Frontal cortex (tissue), 4 donors: ENCODE results near the gene HARBI1. TPM values are rescaled to one million over a fixed set of nuclear protein-coding genes. Genes with fewer than 3 reads are reported as not detected.
"Not testable (repeated sequence)": the region's sequence is repeated elsewhere in the genome, so short reads cannot be mapped to it uniquely, and the experiment has no call there.

Experiments
- DNase-seq, 2 donors: peaks; one replicate each; pipeline ENCODE4 v3.0.0; 2012; ENCODE audit warnings: low spot score in 2 of 2
- FAIRE-seq: peaks from 2 replicates; lab custom pipeline; 2012; peaks lifted over from hg19 to GRCh38; lab: Jason Lieb, UNC
- total RNA-seq: library from RNA; depleted of rRNA; stranded (reverse); fragments of >200 nt; gene quantifications from one replicate; pipeline ENCODE4 v1.2.3, GENCODE V29; 2014
- donor health status: control.
- donor health status: control.
- donor health status: control.

The HARBI1 gene
- total RNA-seq, 1 donor from 2014 or later = 7.7 TPM

- no peak for DNase-seq
- no peak for FAIRE-seq
These were observed 16.6 kb downstream of the HARBI1 start for GRCh38 chr11:46600194-46600960.

- DNase-seq (no peak), FAIRE-seq (no peak)
These were observed 17.5 kb downstream of the HARBI1 start for GRCh38 chr11:46599340-46600193.

DNA sequence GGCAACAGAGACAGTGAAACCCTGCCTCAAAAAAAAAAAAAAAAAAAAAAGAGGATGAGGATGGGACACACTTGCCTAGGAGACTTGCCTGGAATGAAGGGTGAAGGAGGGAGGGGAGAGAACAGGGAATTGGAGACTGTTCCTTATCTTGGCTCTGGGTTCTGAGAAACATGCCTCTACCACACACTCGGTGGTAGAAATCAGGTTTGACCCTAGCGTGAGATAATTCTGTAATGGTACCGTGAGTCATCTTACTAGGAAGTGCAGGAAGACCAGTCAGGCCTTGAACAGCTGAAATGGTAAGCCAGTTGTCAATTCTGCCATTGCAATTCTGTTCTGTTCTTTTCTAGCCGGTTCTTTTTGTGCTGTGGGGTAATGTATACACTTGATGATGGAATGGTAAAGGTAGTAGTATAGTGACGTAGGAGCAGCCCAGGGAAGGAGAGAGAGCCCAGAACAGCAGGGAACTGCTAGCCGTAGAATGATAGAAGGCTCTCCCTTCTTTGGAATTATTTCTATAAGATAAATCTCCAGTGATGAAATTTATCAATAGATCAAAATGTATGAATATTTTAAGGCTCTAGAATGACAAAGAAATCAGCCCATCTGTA lies 19.3 kb downstream of the HARBI1 start:
- no peak for DNase-seq
- FAIRE-seq = no peak

GRCh38 chr11:46597155-46597554 lies 19.9 kb downstream of the HARBI1 start:
- no peak for FAIRE-seq

GRCh38 chr11:46594785-46595184 lies 22.2 kb downstream of the HARBI1 start:
- no peak for FAIRE-seq
- no peak for DNase-seq

More at GRCh38 chr11:46597155-46597554, 19.9 kb downstream of the HARBI1 start:
- no peak for DNase-seq

GRCh38 chr11:46594374-46594700 lies 22.7 kb downstream of the HARBI1 start:
- DNase-seq (no peak), FAIRE-seq (no peak)

DNA sequence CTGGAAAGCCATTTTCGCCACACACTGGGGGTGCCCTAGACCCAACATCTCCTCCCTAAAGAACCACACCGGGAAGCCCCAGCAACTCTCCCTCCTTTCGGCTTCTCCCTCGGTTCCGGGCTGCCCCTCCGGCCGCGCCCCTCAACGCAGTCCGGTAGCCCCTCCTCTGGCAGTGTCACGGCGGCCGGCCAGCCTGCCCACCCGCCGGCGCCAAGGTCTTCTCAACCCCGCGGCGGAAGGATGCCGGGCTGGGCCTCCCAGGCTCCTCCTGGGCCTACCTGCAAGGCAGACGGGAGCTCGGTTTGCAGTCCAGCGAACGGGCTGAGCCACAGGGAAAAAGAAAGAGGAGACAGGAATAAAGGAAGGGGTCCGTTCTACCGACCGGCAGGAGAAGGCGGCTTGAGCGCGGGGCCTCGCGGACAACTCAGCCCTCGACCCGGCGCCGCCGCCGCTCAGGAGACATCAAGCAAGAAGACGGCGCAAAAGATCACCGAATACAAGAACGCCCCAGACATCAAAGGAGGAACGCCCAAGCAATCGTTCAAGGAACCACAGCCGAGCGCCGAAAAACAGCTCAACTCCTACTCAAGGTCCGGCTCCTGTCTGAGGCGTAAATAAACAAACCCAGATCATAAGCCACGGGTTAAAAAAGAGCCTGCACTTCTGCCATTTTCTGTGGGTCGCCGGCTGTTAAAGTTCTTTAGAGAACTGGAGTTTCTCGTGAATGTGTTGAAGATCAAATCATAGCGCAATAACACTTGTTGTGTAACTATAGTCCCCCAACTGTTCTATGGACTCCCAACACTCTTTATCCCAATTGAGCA lies 23.3 kb downstream of the HARBI1 start, which contains the start of gene AMBRA1:
Gene AMBRA1, minus strand, starts transcription at position 474 of the 824 bp plus-strand sequence. CDS start 45,643 bp downstream, outside the sequence.
- FAIRE-seq = no peak

GRCh38 chr11:46590740-46591605 lies 26.1 kb downstream of the HARBI1 start:
- FAIRE-seq = no peak
- no peak for DNase-seq

More for the DNA sequence above, 23.3 kb downstream of the HARBI1 start, which contains the start of gene AMBRA1:
- DNase-seq = peak; percentile 76 to 79

DNA sequence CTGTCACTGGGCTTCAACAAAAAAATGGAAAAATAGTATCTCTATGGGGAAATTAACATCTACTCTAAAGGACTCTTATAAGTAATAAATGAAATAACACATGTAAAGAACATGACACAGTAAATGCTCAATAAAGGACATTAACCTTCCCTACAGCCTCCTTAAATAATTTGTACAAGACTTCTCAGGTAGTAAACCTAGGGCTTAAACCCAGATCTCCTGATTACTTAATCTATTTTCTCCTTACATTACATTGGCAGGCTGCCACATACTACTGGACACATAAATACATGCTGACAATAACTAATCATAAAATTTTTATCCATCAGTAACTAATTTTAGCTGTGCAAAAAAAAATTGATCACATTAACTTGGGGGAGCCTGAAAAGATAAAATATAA lies 28.1 kb downstream of the HARBI1 start:
- FAIRE-seq (no peak), DNase-seq (no peak)

GRCh38 chr11:46588131-46588530 lies 28.9 kb downstream of the HARBI1 start:
- no peak for FAIRE-seq
- DNase-seq = no peak

DNA sequence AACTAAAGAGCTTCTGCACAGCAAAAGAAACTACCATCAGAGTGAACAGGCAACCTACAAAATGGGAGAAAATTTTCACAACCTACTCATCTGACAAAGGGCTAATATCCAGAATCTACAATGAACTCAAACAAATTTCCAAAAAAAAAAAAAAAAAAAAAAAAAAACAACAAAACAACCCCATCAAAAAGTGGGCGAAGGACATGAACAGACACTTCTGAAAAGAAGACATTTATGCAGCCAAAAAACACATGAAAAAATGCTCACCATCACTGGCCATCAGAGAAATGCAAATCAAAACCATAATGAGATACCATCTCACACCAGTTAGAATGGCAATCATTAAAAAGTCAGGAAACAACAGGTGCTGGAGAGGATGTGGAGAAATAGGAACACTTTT lies 33.5 kb downstream of the HARBI1 start:
- DNase-seq, FAIRE-seq: not testable (repeated sequence)

DNA sequence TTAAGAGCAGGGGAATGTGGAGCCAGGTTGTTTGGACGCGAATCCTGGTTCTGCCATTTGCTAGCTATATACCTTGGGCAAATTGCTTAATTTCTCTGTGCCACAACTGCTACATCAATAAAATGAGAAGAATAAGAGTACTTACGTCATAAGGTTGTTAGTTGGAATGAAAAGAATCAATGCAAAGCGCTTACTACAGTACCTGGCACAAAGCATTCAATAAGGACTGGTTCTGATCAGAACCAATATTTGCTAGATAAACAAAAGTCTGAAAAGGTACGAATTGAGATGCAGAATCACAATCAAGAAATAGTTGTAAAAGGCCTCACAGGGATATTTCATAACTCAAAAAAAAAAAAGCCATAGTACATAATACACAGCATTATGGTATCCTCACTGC lies 34.4 kb downstream of the HARBI1 start:
- DNase-seq (no peak), FAIRE-seq (no peak)

- FAIRE-seq = no peak
These were observed 40.0 kb downstream of the HARBI1 start for GRCh38 chr11:46577058-46577457.

DNA sequence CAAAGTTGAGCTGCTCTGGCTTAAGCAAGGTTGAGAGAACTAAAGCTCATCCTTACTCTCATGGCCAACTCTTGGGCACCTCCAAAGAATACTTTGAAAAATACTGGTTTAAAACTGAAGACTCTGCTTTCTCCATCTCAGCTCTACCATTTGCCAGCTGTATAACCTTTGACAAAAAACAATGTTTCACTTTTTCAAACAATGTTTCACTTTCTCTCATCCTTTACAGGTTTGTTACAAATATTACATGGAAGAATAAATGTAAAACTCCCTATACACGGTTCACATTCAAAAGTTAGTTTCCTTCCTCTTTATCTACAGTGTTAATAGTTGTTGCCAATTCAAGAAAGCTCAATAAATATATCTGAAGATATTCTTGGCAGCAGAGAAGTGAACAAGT lies 42.4 kb downstream of the HARBI1 start:
- FAIRE-seq (no peak), DNase-seq (no peak)

More at GRCh38 chr11:46577058-46577457, 40.0 kb downstream of the HARBI1 start:
- DNase-seq = no peak

GRCh38 chr11:46570790-46571398 lies 46.1 kb downstream of the HARBI1 start:
- DNase-seq (no peak), FAIRE-seq (no peak)

DNA sequence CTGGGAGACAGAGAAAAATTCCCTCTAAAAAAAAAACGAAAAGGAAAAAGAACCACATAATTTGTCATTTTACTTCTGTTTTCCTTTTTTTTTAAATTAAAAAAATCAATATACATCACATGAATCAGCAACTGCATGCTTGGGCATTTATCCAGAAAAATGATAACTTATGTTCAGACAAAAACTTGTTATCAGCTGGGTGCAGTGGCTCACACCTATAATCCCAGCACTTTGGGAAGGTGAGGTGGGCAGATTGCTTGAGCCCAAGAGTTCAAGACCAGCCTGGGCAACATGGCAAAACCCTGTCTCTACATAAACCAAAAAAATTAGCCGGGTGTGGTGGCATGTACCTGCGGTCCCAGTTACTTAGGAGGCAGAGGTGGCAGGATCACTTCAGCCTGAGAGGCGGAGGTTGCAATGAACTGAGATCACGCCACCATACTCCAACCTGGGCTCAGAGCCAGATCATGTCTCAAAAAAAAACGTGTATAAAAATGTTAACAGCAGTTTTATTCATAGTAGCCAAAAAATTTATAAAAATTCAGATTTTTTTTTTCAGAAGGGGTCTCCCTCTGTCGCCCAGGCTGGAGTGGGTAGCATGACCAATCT lies 51.7 kb downstream of the HARBI1 start:
- no peak for DNase-seq
- no peak for FAIRE-seq

DNA sequence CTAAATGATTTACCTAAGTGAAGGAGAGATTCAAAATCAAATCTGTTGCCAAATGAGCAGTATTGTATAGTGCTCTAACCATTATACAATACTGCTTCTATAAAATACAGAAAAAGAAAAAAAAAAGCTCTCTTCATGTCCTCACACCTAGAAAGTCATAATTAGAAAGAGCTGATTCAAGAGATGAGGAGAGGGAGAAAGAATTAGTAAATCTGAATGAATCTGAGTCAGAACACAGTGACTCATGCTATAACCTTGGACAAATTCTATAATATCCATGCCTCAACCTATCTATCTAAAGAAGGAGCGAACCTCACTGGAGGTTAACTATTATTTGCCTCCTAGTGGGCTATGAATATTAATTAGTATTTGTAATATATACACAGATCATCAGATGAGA lies 52.6 kb downstream of the HARBI1 start:
- FAIRE-seq = no peak
- DNase-seq = no peak

GRCh38 chr11:46562527-46562926 lies 54.5 kb downstream of the HARBI1 start:
- DNase-seq (no peak), FAIRE-seq (no peak)
